ENCODE measurements around the gene SARS2.
"Not testable (repeated sequence)": the region's sequence is repeated elsewhere in the genome, so short reads cannot be mapped to it uniquely, and the experiment has no call there.

The SARS2 gene

GRCh38 chr19:38951187-38951586, 20.6 kb upstream of the SARS2 start:
- no peak overlapping the region for H3K4me3 ChIP-seq (ENCODE audit: low read length)
- no peak for DNase-seq (ENCODE audit: low read depth, low spot score)

GRCh38 chr19:38949580-38950367, 19.2 kb upstream of the SARS2 start:
- H3K4me3 ChIP-seq (ENCODE audit: low read length), result no peak overlapping the region

GRCh38 chr19:38946229-38947010, 15.9 kb upstream of the SARS2 start:
- no peak for DNase-seq (ENCODE audit: low read depth, low spot score)
- no peak overlapping the region for H3K4me3 ChIP-seq (ENCODE audit: low read length)

More at GRCh38 chr19:38949580-38950367, 19.2 kb upstream of the SARS2 start:
- DNase-seq (ENCODE audit: low read depth, low spot score), result no peak

DNA sequence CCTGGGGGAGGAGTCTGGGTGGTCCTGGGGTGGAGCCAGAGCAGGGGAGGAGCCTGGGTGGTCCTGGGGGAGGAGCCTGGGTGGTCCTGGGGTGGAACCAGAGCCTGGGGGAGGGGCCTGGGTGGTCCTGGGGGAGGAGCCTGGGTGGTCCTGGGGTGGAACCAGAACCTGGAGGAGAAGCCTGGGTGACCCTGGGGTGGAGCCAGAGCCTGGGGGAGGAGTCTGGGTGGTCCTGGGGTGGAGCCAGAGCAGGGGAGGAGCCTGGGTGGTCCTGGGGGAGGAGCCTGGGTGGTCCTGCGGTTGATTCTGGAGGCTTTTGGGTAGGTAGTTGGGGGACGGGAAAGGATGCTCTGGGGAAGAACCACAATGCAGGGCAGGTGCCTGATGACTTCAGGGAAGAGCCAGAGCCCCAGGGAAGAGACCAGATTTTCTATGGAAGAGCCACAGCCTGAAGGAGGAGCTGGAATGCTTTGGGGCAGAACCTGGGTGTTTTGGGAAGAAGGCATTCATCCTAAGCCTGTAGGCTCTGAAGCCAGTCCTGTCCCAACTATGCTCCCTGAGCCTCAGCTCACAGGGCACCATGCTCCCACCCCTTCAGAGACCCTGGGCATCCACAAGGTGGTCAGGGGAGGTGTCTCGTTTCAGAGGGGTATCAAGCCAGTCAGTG, 15.1 kb upstream of the SARS2 start:
- DNase-seq (ENCODE audit: low read depth, low spot score), result no peak
- H3K4me3 ChIP-seq (ENCODE audit: low read length), result no peak overlapping the region

DNA sequence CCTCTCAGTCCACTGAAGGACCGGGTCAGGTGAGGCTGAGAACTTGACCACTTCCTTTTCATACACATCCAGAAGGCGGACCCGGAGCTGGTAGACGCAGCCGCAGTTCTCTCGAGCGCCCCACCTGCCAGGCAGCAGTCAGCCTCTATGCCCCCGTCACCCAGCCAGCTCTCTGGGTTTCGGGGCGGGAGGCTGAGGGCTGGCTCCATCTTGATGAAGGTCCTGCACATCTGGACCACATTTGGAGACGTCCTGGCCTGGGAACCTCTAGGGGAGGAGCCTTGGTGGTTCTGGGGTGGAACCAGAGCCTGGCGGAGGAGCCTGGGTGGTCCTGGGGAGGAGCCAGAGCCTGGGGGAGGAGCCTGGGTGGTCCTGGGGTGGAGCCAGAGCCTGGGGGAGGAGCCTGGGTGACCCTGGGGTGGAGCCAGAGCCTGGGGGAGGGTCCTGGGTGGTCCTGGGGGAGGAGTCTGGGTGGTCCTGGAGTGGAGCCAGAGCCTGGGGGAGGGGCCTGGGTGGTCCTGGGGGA, 14.5 kb upstream of the SARS2 start:
- no peak overlapping the region for H3K4me3 ChIP-seq (ENCODE audit: low read length)

DNA sequence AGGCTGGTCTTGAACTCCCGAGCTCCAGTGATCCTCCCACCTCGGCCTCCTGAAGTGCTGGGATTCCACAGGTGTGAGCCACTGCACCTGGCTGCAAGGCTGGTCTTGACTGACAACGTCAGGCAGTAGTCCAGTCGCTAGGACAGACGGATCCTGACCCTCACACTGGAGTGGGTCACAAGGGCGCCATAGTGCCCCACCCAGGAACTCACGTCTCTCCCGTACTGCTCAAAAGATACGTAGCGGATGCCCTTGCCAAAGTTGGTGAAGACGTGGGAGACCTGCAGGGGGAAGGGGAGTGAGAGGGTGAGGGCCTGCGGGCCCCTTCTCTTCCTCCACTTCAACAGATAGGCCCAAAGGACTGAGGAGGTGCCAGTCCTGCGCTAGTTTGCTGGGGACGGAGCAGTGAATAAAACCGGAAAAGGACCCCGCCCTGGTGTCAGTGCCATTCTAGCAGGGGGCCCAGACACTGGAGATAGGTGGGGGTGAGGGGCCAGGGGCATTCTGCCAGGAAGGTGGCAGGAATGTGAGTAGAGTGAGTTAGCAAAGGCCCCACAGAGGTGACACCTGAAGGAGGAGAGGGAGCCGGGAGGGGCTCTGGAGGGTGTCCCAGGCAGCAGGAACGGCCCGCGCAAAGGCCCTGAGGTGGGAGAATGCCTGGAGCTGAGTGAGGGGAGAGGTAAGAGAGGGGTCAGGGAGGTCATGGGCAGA, 12.1 kb upstream of the SARS2 start:
- H3K4me3 ChIP-seq (ENCODE audit: low read length), result no peak overlapping the region
- no peak for DNase-seq (ENCODE audit: low read depth, low spot score)

More for the DNA sequence above, 14.5 kb upstream of the SARS2 start:
- no peak for DNase-seq (ENCODE audit: low read depth, low spot score)

DNA sequence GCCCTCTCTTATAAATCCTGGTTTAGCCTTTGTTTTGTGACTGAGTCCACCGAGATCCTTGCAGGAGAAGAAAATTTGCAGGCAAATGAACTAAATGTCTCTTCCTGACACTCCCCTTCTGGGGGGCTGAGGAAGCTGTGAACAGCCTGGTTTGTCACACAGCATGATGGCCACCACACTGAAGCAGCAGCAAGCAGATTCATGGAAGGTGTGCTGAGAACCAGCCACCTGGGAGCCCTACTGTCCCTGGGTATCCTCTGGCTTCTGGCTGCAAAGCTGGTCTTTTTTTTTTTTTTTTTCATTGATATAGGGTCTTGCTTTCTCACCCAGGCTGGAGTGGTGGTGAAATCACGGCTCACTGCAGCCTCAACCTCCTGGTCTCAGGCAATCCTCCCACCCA, 11.4 kb upstream of the SARS2 start:
- H3K4me3 ChIP-seq (ENCODE audit: low read length), result no peak overlapping the region
- no peak for DNase-seq (ENCODE audit: low read depth, low spot score)

GRCh38 chr19:38941466-38941865, 10.9 kb upstream of the SARS2 start:
- H3K4me3 ChIP-seq (ENCODE audit: low read length), result not testable (repeated sequence)
- peak; percentile 86 for DNase-seq (ENCODE audit: low read depth, low spot score)

- DNase-seq (ENCODE audit: low read depth, low spot score), result peak; percentile 46
- no peak overlapping the region for H3K4me3 ChIP-seq (ENCODE audit: low read length)
Observed at GRCh38 chr19:38939957-38940356, 9.4 kb upstream of the SARS2 start.

DNA sequence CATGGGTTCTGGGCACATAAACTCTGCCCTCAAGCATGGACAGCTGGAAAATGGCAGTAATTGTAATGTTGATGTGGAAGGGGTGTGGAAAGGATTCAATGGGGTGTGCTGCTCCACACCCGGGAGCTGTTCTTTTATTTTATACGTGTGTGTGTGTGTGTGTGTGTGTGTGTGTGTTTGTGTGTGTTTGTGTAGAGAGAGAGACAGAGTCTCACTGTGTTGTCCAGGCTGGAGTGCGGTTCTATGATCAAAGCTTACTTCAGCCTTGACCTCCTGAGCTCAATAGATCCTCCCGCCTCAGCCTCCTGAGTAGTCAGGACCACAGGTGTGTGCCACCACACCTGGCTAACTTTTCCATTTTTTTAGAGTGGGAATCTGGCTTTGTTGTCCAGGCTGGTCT, 3.0 kb upstream of the SARS2 start:
- H3K4me3 ChIP-seq (ENCODE audit: low read length), result no peak overlapping the region
- DNase-seq (ENCODE audit: low read depth, low spot score), result no peak

DNA sequence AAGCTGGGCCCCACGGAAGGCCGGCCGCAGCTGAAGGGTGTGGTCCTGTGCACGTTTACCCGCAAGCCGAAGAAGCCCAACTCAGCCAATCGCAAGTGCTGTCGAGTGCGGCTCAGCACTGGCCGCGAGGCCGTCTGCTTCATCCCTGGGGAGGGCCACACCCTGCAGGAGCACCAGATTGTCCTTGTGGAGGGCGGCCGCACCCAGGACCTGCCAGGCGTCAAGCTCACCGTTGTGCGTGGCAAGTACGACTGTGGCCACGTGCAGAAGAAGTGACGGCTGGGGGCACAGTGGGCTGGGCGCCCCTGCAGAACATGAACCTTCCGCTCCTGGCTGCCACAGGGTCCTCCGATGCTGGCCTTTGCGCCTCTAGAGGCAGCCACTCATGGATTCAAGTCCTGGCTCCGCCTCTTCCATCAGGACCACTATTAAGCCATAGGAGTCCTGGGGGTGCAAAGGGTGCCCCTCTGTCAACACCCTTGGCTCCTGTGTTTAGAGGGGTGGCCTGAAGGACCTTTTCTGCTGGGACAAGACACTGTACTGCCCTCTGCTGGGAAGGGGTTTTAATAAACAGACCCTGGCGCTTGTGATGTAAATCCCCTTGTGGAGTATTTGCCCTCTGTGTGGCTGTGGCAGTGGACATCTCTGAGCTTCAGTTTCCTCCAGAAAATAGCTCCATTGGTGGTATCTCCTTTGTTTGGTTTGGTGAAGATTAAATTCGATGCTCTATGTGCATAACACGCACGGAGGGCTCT, 2.0 kb upstream of the SARS2 start:
- H3K4me3 ChIP-seq (ENCODE audit: low read length), result no peak overlapping the region

GRCh38 chr19:38931521-38931793, 894 bp upstream of the SARS2 start:
- DNase-seq (ENCODE audit: low read depth, low spot score), result no peak
- H3K4me3 ChIP-seq (ENCODE audit: low read length), result peak overlapping the region; percentile 98

More for the DNA sequence above, 2.0 kb upstream of the SARS2 start:
- DNase-seq (ENCODE audit: low read depth, low spot score), result peak; percentile 43

DNA sequence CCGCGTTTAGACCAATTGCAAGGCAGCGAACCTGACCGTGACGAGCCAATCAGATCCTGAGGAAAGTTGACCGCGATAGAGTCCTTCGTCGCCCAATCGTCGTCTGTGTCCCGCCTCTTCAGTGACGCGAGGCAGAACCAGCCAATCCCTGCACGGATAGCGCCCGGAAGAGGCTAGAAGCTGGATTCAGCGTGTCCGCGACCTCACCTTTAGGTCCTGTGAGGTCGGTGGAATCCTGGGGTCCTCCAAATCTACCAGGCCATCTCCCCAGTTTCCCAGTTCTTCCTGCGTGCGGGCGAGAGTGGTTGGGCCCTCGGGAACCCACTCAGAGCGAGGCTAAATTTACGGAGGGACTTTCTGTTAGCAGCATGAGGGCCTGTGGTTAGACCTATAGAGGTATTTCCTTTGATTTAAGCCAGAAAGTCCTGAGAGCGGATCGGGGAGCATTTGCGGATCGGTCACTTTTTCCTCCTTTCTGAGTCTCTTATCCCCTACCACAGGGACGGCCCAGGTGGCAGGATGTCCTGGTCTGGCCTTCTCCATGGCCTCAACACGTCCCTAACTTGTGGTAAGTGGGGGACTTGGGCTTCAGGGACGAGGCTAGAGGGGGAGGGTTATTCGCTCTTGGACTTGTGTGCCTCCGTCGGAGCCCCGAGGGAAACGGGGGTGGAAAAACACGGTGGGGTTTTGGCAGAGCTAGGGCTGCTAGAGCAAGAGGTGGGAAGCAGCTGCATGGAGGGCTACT, 385 bp upstream of the SARS2 start, which contains the start of gene MRPS12:
MRPS12 (plus strand) TSS at position 169 of the 745 bp plus-strand sequence; CDS start at position 520, 351 bp downstream.
- peak within 1 kb of the TSS; percentile 98 for H3K4me3 ChIP-seq (ENCODE audit: low read length)
- DNase-seq (ENCODE audit: low read depth, low spot score), result peak; percentile 100

DNA sequence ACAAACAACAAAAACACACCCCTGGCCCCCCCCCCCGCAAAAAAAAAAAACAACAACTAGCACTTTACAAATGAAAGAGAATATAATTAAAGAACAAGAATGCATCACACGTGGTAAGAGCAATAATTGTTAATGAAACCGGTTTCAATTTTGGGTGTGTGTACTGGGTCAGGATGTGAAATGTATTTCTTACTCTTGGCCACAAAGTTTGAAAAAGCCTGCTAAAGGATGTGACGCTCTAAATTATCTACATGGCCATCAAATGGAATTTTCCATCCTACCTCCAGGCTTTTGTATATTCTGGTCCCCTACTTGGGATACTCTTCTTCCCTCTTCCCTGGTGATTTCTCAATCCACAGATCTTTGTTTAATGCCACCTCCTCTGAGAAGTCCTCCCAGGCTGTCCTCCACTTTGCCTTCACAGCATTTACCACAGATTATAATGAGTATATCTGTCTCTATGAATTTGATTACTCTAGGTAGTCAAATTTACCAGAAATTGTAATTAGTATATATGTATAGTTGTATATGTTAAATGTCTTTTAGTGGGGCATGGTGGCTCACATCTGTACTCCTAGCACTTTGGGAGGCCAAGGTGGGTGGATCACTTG, 2.1 kb downstream of the SARS2 start:
- DNase-seq (ENCODE audit: low read depth, low spot score), result no peak
- no peak overlapping the region for H3K4me3 ChIP-seq (ENCODE audit: low read length)

DNA sequence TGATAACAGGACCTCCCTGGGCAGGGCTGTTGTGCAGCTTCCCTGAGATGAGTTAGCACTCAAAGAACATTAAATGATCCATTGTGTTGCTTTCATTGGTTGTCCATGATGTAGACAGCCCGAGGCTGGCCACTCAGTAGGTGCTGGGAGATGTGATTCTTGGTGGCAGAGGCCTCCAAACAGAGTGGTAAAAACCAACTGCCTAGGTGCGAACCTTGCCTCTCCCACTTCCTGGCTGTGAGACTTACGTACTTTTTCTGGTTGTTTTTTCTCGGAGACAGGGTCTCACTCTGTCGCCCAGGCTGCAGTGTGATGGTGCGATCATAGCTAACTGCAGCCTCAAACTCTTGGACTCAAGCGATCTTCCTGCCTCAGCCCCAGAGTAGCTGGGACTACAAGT, 6.2 kb downstream of the SARS2 start:
- no peak for DNase-seq (ENCODE audit: low read depth, low spot score)
- H3K4me3 ChIP-seq (ENCODE audit: low read length), result no peak overlapping the region

- no peak for DNase-seq (ENCODE audit: low read depth, low spot score)
- H3K4me3 ChIP-seq (ENCODE audit: low read length), result no peak overlapping the region
Observed at GRCh38 chr19:38922482-38922881, 8.1 kb downstream of the SARS2 start.

DNA sequence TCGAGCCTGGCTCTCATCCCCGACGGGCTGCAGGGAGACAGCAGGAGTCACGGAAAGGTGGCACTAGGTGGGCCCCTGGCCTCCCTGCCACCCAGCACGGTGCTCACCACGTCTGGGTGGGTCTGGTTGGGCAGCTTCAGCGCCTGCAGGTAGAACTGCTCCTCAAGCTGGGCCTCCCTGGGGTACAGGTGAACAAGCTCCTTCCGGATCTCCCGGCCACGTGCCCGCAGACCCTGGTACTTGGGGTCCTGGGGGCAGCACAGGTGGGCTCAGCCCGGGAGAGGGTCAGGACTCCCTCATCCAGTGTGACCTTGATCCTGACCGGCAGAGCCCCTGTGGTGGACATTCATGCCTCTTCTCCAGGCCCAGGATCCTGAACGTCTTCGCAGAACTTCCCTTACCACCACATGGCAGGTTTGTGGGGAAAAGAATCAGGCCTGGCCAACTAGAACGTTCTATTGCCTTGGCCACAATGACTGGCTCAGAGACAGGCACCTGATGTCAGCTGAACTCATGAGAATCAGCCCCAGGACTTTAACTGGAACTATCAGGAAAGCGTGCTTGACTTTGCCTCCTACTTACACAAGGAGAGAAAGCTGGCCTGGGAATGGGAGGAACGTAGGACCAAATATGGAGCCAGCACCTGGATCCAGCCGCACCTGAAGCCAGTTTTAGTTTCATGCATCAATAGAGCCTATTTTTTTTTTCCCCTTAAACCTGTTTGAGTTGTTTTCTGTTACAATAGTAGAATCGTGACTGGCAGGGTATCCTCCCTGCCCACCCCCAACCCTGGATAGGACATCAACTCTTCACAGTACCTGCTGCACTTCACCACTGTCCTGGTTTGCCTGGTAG, 8.9 kb downstream of the SARS2 start:
- DNase-seq (ENCODE audit: low read depth, low spot score), result no peak
- H3K4me3 ChIP-seq (ENCODE audit: low read length), result no peak overlapping the region

Data from Jurkat, Clone E6-1 (cell line).